Mucosa of descending colon (tissue), 3 donors: ENCODE data around the gene SYNE3. TPM values are rescaled to one million over a fixed set of nuclear protein-coding genes. Genes with fewer than 3 reads are reported as not detected.

Experiments used
- ATAC-seq: fragments of 200-7000 bp; cut with Tn5 transposase; one replicate; pipeline ENCODE4 v1.9.1; 2020; ENCODE audit warnings: mild to moderate bottlenecking, moderate library complexity
- DNase-seq, 3 donors: peaks; one replicate each; pipeline ENCODE4 v3.0.0-alpha.2; 2020
- H3K36me3 ChIP-seq: fragments of 200-600 bp; one replicate; pipeline ENCODE4 v1.8.0; 2021; ENCODE audit warnings: low read depth, mild to moderate bottlenecking
- H3K4me1 ChIP-seq: fragments of 200-600 bp; one replicate; pipeline ENCODE4 v1.8.0; 2021; ENCODE audit warnings: low read depth, mild to moderate bottlenecking
- H3K4me3 ChIP-seq: fragments of 200-600 bp; one replicate; pipeline ENCODE4 v1.8.0; 2021; ENCODE audit warnings: mild to moderate bottlenecking
- H3K9me3 ChIP-seq: fragments of 200-600 bp; one replicate; pipeline ENCODE4 v1.8.0; 2021; ENCODE audit warnings: mild to moderate bottlenecking
- intact Hi-C, 2 donors: fragments of 100-400 bp; cut with DNase I in 1 of 2; cut with micrococcal nuclease in 1 of 2; formaldehyde crosslinking; loops; one replicate each; pipeline versions ENCODE4 v1.11.0 to v1.11.1; 2022; cut with DNase I, micrococcal nuclease
- total RNA-seq, 3 donors: library from RNA; stranded (reverse); fragmentation: NEBNext Ultra II Directional in 2 of 3; extraction: Animal tissue kit (Norgen Biotek cat#: 25700) in 2 of 3; gene quantifications; one replicate each; pipeline versions ENCODE4 v1.2.1 to v1.2.4, GENCODE V29; 2021 to 2023
- TF ChIP-seq, protein P1 (sequence below): fragments of 200-600 bp; IDR thresholded peaks from one replicate; pipeline ENCODE4 v1.8.0; 2022; ENCODE audit warnings: antibody characterized with exemption, mild to moderate bottlenecking
- donor health status: DM: no; HTN: no; CAD: no; lungs with moderate emphysema.
- donor health status: DM: no; HTN: no; CAD: no.
- donor health status: DM: no; HTN: yes; CAD: no.

The SYNE3 gene
- total RNA-seq, 3 donors from 2014 or later: 13.8 to 16.4 (median 13.9) TPM

DNA sequence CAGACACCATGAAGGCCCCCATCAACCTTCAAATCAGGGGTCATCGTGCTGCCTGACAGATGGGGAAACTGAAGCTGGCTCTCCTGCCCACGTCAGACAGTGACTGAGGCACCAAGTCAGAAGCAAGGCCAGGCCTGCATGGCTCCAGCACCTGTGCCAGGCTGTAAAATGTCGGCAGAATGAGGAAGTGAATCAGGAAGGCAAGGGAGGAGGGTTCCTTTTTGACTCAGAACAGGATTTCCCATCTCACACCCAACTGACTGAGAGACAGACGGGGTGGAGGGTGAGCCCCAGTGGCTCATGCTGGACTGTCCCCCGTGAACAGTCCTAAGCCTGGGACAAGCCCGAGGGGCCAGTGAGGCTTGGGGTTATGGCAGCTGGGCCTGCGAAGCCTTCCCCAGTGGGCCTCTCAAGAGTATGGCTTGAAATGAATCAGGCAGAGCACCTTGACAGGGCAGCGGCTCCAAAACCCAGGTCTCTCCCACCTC is 20.9 kb downstream of the SYNE3 start:
- intact Hi-C loops: no loop called here
- ATAC-seq (peak; percentile 72), DNase-seq (peak in 2 of 3 donors; percentile 48 to 68)
- Histone ChIP-seq H3K36me3 (no peaks in the 10 kb centered on the region), H3K4me3 (no peak overlapping the region), H3K9me3 (no peaks in the 10 kb centered on the region), H3K4me1 (peaks cover 53% of the 10 kb centered on the region)
- TF ChIP-seq, protein P1, sequence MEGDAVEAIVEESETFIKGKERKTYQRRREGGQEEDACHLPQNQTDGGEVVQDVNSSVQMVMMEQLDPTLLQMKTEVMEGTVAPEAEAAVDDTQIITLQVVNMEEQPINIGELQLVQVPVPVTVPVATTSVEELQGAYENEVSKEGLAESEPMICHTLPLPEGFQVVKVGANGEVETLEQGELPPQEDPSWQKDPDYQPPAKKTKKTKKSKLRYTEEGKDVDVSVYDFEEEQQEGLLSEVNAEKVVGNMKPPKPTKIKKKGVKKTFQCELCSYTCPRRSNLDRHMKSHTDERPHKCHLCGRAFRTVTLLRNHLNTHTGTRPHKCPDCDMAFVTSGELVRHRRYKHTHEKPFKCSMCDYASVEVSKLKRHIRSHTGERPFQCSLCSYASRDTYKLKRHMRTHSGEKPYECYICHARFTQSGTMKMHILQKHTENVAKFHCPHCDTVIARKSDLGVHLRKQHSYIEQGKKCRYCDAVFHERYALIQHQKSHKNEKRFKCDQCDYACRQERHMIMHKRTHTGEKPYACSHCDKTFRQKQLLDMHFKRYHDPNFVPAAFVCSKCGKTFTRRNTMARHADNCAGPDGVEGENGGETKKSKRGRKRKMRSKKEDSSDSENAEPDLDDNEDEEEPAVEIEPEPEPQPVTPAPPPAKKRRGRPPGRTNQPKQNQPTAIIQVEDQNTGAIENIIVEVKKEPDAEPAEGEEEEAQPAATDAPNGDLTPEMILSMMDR: no peak

DNA sequence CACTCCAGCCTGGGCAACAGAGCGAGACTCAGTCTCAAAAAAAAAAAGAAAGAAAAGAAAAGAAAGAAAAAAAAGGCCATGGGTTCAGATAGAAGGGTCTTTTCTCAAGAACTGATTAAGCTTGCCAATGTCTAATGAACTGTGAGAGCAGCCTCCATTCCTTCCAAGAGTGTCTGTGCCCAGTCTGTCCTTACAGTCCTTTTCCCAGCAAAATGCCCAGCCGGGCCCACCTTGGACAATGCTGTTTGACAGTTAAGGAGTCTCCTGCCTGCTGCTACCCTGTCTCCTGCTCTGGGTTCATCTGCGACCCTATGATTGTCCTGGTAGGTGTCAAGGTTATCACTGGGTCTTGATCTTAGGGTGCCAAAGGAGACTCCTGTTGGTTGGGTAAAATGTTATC is 21.4 kb downstream of the SYNE3 start:
- H3K9me3 ChIP-seq: no peaks in the 10 kb centered on the region
- intact Hi-C loops: no loop called here
- TF ChIP-seq, protein P1: no peak
- no peak for ATAC-seq
- no peak for DNase-seq
- H3K4me1 ChIP-seq: peaks cover 53% of the 10 kb centered on the region
- H3K36me3 ChIP-seq: no peaks in the 10 kb centered on the region
- H3K4me3 ChIP-seq: no peak overlapping the region

DNA sequence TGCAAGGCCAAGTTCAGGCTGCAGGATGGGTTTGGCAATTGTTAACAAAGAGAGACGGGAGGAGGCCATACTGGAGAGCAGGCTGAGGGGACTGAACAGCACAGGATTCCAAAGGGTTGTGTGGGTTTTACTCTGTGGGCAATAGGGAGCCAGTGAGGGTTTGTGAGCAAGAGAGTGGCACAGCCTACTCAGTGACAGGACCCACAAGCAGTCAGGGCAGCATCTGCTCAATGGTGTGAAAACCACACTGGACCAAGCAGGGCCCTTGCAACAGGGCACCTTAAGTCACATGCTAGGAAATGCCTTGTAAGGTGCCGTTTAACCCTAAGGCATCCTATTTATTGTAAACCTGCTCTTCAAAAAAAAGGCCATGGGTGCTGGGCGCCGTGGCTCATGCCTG is 22.0 kb downstream of the SYNE3 start:
- ATAC-seq (no peak), DNase-seq (no peak)
- peaks cover 53% of the 10 kb centered on the region for H3K4me1 ChIP-seq
- no peaks in the 10 kb centered on the region for H3K36me3 ChIP-seq
- no peaks in the 10 kb centered on the region for H3K9me3 ChIP-seq
- TF ChIP-seq, protein P1: no peak
- intact Hi-C loops: no loop called here
- no peak overlapping the region for H3K4me3 ChIP-seq

DNA sequence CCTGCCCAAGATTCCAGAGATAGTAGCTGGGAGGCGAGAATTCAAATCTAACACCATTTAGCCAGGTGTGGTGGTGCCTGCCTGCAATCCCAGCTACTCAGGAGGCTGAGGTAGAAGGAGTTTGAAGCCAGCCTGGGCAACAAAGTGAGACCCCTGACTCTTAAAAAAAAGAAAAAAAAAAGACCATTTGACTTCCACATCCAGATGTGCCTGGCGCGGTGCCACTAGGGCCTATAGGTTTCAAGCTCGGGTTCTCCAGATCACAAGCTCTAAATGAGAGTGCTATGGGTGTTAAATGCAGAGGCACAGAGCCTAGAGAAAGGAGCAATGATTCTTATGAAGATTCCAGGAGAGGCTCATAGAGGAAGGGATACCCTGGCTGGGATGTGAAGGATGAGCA is 22.5 kb downstream of the SYNE3 start:
- TF ChIP-seq, protein P1: no peak
- no peak overlapping the region for H3K4me3 ChIP-seq
- peaks cover 53% of the 10 kb centered on the region for H3K4me1 ChIP-seq
- no peak for ATAC-seq
- no peaks in the 10 kb centered on the region for H3K9me3 ChIP-seq
- intact Hi-C loops: no loop called here
- H3K36me3 ChIP-seq: no peaks in the 10 kb centered on the region
- DNase-seq: no peak

DNA sequence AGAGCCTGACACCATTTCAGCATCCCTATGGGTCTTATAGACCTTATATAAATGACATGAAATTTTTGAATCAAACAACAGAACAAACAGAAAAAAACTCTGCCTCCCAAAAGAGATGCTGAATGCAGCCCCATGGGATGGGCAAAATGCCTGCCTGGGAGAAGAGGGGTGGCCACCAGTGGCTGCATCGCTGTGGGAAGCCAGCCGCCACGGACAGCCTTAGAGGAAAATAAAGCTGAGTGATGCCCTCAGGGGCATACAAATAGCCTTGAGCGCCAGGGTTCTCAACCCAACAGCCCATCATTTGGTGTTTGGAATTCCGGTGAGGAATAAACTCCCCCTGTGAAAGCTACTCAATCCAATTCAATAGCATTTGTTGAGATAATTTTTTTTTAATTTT is 22.9 kb downstream of the SYNE3 start:
- H3K4me1 ChIP-seq: peaks cover 54% of the 10 kb centered on the region

More for the DNA sequence above, 22.9 kb downstream of the SYNE3 start:
- TF ChIP-seq, protein P1: no peak
- DNase-seq (peak in 1 of 3 donors; percentile 21), ATAC-seq (no peak)
- Histone ChIP-seq H3K36me3 (no peaks in the 10 kb centered on the region), H3K4me3 (no peak overlapping the region), H3K9me3 (no peaks in the 10 kb centered on the region)
- intact Hi-C loops: no loop called here
